HG03378 (cell line): ENCODE results near the gene MSLN.
"Not testable (repeated sequence)": the region's sequence is repeated elsewhere in the genome, so short reads cannot be mapped to it uniquely, and the experiment has no call there.

ENCODE experiments used
- ATAC-seq: cut with Tn5 transposase; IDR thresholded peaks from one replicate; pipeline ENCODE4 v1.9.1; 2021; ENCODE audit warnings: mild to moderate bottlenecking, moderate library complexity; ENCODE audit not compliant: unreplicated experiment

Gene MSLN

DNA sequence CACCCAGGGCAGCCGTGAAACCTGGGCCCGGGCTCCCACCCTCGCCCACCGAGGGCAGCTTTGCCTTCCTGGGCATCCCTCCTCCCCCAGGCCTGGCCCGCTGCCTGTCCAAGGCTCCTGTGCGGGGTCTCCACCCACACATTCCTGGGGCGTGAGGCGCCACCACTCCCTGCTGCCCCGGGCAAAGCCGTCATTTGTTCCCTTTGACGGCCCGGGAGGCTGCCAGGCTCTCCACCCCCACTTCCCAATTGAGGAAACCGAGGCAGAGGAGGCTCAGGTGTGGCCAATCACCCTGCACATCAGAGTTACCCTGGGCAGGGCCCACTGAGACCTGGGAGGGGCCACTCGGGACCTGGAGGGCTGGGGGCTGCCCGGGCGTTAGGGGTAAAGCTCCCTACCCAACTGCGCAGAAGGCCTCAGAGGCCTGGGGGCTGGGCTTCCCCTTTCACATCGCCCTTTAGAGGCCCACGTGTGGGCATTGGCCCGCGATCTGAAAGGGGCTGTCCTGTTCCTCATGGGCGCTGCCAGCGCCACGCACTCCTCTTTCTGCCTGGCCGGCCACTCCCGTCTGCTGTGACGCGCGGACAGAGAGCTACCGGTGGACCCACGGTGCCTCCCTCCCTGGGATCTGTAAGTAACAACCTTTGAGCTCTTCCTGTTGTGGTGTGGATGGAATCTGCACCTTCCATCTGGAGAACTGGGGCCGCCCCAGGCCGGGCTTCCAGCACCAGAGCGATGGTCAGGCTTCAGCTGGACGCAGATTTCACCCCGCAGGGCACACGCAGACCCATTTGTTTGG is at the start of gene MSLN:
TSS of gene MSLN (plus strand) at position 190 of the 799 bp plus-strand sequence. CDS start 1,947 bp downstream, outside the sequence.
- no peak for ATAC-seq

DNA sequence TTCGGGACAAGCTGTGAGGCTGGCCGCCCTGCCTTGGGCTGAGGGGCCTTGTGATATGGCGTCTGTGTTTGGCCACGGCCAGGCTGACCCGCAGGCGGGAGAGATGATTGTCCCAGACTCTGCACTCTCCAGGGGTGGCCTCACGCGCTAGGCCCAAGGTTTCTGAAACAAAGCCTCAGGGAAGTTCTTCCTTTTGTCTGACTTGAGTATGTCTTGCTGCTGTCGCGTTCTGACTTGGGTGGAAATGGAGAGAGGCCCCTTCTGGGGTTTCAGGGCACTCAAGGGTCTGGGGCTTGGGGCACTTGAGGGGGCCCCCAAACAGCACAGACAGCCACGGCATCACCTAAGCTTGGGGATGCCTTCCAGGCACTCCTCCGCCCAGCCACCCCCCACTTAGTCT is 49.5 kb upstream of the MSLN start:
- ATAC-seq = no peak

DNA sequence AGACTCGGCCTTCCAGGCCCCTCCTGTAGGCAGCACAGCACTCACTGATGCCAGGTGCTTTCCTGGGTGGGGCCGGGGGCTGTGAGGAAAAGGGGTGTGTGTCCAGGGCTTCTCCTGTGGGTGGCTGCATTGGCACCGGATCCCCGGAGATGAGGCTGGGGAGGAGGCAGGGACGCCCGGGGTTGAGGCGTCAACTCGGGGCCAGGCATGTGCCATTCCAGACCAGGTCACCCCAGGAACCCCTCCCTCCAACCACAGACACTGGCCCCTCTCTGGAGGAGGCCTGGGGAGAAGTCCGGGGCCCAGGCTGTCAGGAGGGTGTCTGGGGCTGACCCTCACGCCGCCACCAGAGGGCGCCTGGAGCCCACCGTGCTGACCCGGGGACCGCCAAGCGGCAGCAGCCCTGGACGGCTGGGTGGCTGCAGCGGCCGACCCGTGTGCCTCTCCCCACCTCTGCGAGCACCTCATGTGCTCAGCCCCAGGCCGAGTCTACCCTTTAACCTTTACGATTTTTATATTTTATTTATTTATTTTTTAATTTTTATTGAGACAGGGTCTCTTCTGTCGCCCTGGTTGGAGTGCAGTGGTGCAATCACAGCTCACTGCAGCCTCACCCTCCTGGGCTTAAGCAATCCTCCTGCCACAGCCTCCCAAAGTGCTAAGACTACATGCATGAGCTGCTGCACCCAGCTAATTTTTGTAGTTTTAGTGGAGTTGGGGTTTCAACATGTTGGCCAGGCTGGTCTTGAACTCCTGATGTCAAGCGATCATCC is 48.8 kb upstream of the MSLN start:
- no peak for ATAC-seq

DNA sequence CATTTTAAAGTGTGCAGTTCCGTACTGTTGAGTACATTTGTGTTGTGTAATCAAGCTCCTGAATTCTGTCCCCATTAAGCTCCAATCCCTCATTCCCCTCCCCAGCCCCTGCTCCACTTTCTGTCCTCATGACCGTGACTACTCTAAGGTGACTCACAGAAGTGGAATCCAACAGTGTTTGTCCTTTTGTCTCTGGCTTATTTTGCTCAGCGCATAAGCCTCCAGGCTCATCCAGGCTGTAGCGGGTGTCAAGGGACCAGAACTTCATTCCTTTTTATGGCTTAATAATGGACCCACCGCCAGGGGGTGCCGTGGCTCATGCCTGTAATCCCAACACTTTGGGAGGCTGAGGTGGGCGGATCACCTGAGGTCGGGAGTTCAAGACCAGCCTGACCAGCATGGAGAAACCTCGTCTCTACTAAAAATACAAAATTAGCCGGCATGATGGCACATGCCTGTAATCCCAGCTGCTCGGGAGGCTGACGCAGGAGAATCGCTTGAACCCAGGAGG is 47.7 kb upstream of the MSLN start:
- not testable (repeated sequence) for ATAC-seq

DNA sequence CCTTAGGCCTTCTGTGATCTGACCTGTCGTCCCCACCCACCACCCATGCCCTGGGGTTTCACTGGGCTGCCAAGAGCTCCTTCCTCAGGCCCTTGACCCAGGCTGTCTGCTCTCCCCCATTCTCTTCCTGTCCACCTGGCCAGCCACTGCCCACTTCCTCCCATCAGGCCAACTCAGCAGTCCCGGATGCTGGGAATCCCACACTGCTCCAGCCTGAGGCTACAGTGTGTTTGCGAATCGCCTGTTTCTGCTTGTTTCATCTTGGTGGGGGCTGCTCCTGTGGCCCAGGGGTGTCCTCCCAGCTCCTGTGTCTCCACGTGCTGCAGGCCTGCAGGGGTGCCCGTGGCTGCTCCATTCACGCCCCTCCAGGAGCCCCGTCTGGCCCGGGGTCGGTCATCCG is 46.5 kb upstream of the MSLN start:
- ATAC-seq = no peak

DNA sequence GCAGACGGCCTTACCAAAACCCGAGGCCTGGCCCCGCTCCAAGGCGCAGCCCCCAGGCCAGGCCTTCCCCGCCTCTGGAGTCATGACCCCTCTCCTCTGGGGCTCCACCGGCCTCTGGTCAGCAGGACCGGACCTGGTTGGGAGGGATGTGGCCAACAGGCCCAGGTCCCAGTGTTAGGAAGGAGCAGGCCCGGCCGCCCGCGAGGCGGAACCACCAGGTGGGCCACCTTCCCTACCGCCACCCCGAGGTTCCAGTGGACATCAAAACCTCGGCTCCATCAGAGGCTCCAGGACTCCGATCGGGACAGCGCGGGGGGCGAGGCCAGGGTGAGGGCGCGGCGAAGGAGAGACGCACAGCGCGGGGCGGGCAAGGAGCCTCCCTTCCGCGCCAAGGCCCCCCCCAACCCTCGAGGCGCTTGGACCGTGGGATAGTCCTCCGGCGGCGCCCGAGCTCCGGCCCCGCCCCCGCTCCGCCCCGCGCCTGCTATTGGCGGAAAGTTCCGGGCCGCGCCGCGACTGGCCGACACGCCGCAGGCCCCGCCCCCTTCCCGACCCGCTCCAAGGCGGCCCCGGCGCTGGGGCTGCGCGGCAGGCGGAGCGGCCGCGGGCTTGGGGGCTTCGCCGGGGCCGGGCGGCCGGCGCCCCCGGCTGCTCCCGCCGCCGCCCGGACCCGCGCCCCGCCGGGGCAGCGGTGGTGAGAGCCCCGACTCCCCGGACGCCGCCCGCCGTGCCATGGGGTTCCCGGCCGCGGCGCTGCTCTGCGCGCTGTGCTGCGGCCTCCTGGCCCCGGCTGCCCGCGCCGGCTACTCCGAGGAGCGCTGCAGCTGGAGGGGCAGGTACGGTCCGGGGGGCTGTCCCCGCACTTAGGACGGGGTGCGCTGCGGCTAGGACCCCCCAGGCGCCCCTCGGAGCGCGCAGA is 45.7 kb upstream of the MSLN start, which contains the start of gene METRN:
TSS of gene METRN (plus strand) at position 561 of the 919 bp plus-strand sequence. CDS start at position 733, 172 bp downstream.
- ATAC-seq = no peak

DNA sequence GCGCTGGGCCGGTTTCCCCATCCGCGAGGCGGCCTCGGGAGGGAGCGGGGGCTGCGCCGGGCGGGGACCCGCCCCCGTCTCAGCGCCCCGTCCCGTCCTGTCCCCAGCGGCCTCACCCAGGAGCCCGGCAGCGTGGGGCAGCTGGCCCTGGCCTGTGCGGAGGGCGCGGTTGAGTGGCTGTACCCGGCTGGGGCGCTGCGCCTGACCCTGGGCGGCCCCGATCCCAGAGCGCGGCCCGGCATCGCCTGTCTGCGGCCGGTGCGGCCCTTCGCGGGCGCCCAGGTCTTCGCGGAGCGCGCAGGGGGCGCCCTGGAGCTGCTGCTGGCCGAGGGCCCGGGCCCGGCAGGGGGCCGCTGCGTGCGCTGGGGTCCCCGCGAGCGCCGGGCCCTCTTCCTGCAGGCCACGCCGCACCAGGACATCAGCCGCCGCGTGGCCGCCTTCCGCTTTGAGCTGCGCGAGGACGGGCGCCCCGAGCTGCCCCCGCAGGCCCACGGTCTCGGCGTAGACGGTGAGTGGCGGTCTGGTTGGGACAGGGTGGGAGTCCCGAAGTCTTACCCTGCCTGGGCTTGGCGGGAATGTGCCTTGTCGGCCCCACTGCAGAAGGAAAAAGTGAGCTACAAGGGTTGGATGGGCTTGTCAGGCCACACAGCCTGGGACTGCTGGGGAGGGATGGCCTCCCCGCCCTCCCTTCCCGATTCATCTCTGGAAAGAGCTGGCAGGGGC is 44.9 kb upstream of the MSLN start:
- ATAC-seq = no peak

DNA sequence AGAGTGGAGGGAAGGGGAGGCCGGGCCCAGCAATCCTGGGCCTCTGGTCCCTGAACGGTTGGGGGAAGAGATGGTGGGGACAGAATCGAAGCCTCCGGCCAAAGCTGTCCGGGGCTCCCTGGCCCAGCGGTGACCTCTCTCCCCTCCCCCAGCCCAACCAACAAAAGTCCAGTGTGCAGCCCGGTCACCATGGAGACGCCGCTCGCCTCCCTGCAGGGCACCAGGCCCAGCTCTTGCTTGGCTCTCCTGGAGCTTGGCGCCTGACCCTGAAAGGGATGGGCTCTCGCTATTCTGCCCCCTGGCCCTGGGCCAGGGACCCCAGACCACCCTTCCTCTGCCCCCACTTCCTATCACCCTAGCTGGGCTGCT is 44.4 kb upstream of the MSLN start:
- no peak for ATAC-seq

DNA sequence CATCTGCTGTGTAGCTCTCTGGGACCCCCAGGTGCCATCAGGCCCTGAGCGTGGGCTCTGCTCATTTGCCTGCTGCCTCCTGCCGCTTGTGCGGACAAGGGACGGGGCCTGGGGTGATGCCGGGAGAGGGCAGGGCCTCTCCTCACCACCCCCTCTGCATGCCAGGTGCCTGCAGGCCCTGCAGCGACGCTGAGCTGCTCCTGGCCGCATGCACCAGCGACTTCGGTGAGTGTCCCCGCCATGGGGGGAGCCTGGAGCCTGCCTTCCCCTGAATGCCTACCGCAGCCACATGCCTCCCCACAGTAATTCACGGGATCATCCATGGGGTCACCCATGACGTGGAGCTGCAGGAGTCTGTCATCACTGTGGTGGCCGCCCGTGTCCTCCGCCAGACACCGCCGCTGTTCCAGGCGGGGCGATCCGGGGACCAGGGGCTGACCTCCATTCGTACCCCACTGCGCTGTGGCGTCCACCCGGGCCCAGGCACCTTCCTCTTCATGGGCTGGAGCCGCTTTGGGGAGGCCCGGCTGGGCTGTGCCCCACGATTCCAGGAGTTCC is 43.7 kb upstream of the MSLN start:
- ATAC-seq = no peak

DNA sequence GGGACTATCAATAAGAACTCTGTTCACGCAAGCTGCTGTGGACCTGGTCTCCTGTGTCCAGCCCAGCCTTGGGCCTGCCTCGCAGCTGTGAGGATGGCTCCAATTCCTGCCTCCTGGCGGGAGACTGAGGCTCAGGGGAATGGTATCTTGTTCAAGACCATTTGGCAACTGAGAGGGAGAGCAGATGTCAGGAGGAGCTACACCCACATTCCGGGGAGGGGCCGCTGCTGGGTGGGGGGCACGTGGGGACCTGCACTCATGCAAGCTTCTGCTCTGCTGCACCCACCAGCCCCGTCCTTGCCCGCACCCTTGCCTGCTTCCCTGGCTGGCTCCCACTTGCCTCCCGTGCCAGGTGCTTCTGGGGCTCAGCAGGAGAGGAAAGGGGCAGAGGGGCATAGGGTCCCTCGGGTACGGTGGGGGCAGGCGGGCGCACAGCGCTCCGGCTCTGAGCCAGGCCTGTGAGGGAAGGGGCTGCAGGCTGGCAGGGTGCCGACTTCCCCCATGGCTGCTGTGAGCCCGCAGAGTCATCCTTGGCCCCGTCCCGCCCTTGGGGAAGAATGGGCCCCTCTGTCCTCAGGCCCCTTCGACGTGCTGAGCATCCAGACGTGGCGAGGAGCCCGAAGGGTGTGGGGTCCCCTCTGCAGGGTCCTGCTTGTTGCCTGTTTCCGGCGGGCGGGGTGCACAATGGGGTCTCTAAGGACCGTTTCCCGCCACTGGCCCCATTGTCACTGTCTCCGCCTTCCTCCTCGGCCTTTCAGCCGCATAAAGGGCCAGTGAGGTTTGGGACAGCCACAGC is 42.9 kb upstream of the MSLN start:
- ATAC-seq = no peak

DNA sequence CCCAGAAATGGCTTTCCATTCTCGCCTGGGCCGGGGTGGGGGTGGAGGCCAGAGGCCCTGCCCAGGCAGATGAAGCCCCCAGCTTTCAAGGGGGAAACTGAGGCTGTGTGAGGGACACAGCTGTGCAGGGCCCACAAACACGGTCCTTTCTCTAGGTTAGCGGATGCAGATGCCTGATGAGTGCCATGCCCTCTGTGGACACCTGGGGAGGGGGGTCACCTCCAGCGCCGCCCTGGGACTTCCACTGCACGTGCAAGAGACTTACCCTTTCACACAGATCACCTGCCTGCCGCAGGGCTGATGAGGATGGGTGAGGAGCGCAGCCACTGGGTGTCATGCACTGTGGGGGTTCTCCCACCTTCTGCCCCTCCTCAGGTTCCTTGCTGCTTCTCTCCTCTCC is 42.1 kb upstream of the MSLN start:
- ATAC-seq = no peak

DNA sequence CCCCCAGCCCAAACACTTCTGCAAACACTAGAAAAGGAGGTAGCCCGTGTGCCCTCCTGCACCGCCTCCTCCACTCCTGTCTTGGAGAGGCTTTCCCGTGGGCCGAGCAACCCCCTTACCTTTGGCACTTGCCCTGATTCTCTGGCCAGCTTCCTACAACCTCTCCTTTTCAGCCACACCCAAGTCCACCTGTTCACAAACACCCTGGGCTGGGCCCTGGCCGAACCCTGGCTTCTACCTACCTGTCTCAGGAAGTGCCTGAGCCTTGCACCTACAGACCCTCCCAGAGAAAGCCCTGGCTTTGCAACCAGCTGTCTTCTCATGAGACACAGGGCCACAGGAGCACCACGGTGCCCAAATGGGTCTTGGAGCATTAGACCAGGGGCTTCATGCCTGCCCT is 41.6 kb upstream of the MSLN start:
- ATAC-seq = no peak

DNA sequence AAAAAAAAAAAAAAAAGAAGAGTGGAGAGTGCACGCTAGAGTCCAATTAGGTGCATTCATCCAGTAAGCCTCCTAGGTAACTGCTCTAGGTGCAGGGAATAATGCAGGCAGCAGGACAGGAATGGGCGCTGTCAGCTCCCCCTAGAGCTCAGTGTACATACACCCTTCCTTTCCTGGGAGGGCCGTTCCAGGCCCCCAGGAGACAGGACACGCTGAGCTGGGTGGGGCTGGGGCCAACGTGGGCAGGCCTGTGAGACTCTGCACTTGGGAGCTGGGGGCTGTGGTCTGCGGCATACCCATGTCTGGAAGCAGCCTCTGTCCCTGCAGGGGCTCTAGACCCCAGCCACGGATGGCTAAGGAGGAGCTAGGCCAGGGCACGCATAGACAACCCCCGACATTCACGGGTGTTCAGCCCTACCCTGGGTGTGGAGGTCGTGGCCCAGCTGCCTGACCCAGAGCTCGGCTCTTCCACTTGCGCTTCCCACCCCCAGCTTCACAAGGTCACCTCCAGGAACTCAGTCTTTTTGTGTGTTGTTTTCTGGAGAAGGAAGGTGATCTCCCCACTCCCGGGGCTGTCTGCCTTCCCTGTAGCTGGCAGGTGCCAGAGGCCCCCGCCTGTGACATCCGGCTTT is 40.6 kb upstream of the MSLN start:
- ATAC-seq = no peak

DNA sequence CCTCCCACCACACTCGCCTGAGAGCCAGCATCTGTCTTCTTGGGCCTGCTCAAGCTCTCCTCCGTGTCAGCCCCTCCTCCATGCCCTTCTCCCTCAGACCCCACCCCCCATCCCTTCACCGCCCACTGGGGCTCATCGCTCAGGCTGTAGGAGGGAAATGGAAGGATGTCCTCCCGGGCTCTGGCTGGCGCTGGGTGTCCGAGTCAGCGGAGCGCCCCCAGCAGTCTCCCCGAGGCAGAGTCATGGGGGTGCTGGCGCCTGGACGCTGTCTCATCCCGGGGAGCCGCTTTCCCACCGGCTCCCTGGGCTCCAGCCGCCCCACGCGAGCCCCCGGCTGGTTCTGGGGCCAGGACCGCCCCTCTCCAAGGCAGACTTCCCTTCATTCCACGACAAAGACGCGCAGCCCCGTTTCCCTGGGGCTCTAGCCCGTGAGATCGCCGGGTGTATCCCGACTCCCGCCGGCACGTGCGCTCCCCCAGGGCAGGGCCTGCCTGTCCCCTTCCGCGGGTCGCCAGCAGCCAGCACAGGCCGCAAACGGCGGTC is 40.0 kb upstream of the MSLN start:
- ATAC-seq = peak; percentile 3

DNA sequence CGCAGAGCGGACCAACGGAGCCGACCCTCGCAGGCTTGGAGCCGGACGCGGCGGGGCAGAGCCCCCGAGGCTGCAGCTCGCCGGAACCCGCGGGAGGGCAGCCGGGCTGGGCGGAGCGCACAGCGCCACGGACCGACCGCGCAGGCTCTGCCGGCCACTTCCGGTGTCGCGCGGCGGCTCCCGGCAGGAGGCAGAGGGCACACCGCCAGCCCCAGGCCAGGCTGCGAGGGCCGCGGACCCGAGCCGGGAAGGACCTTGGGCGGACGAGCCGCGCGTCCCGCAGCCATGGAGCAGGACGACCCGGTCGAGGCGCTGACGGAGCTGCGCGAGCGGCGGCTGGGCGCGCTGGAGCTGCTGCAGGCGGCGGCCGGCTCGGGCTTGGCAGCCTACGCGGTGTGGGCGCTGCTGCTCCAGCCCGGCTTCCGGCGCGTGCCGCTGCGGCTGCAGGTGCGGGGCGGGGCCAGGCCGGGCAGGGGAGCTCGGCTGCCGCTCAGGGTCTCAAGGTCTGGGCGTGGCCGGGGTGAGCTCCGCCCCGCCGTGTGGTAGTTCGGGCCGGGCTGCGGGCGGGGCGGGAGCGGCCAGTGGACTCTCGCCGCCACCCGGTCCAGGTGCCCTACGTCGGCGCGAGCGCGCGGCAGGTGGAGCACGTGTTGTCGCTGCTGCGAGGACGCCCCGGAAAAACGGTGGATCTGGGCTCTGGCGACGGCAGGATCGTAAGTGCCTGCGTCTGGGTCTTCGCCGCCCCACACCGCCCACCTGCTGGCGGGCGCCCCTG is 39.4 kb upstream of the MSLN start, which contains the start of gene ANTKMT:
TSS of gene ANTKMT (plus strand) at position 157 of the 775 bp plus-strand sequence. CDS start at position 286, 129 bp downstream.
- peak; percentile 33 for ATAC-seq

DNA sequence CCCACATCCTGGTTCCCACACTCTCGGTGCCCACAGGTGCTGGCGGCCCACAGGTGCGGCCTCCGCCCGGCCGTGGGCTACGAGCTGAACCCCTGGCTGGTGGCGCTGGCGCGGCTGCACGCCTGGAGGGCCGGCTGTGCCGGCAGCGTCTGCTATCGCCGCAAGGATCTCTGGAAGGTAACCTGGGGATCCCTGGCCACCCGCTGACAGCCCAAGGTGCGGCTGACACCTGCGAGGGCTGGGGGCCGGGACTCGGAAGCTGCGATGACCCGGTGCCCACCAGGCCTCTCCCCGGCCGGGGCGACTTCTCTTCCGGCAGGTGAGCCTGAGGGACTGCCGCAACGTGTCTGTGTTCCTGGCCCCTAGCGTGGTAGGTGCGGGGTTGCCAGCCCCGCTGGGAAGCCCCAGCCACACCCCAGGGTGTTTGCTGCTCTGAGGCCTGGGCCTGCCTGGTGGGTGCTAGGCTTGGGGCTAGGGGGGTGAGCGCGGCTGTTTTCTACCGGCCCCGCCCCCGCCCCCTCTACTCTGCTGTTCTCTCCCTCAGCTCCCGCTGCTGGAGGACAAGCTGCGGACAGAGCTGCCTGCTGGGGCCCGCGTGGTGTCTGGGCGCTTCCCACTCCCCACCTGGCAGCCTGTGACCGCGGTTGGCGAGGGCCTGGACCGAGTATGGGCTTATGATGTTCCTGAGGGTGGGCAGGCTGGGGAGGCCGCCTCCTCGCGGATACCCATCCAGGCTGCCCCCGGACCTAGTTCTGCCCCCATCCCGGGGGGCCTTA is 38.6 kb upstream of the MSLN start:
- no peak for ATAC-seq
